Psoas muscle (tissue), 8 donors: Measurements from ENCODE around the gene VAMP5. TPM values are rescaled to one million over a fixed set of nuclear protein-coding genes. Genes with fewer than 3 reads are reported as not detected.

ENCODE experiments used
- ATAC-seq, 4 donors: fragments of 200-7000 bp; cut with Tn5 transposase; one replicate each; pipeline ENCODE4 v1.9.1; 2020; ENCODE audit warnings: moderate library complexity in 3 of 4, mild to moderate bottlenecking in 2 of 4
- DNase-seq, 2 donors: peaks; one replicate each; pipeline ENCODE4 v3.0.0-alpha.2; 2020
- H3K27ac ChIP-seq: fragments of 200-600 bp; one replicate; pipeline ENCODE4 v1.8.0; 2022
- H3K27me3 ChIP-seq, 3 donors: fragments of 200-600 bp in 1 of 3; one replicate each; pipeline versions ENCODE4 v1.6.1 to v1.8.0; 2013 to 2022; ENCODE audit warnings: low read length in 2 of 3, mild to moderate bottlenecking in 2 of 3, moderate library complexity in 1 of 3; ENCODE audit not compliant: insufficient read depth in 3 of 3
- H3K36me3 ChIP-seq, 2 donors: fragments of 200-600 bp in 1 of 2; one replicate each; pipeline versions ENCODE4 v1.6.1 to v1.8.0; 2013 to 2022; ENCODE audit warnings: low read depth in 1 of 2, mild to moderate bottlenecking in 1 of 2, moderate library complexity in 1 of 2; ENCODE audit not compliant: insufficient read depth in 1 of 2
- H3K4me1 ChIP-seq: fragments of 200-600 bp; one replicate; pipeline ENCODE4 v1.8.0; 2022
- H3K4me3 ChIP-seq: fragments of 200-600 bp; one replicate; pipeline ENCODE4 v1.8.0; 2022; ENCODE audit warnings: mild to moderate bottlenecking
- H3K9me3 ChIP-seq: fragments of 200-600 bp; one replicate; pipeline ENCODE4 v1.8.0; 2022
- CTCF ChIP-seq: fragments of 200-600 bp; IDR thresholded peaks from one replicate; pipeline ENCODE4 v1.8.0; 2022; ENCODE audit warnings: antibody characterized with exemption
- WGBS, 3 donors: extraction: QIAGEN DNeasy Blood & Tissue Kit; methylation state at CpG; one replicate each; pipeline versions ENCODE4 v1.1.6 to v1.1.7; 2013; 5-methylcytosine and 5-hydroxymethylcytosine counted together
- intact Hi-C, 2 donors: fragments of 100-400 bp; cut with DNase I; formaldehyde crosslinking; loops; one replicate each; pipeline versions ENCODE4 v1.11.0 to v1.14.2; 2022
- polyA plus RNA-seq, 3 donors: library from polyadenylated mRNA; stranded (reverse); fragments of 200-250 nt; gene quantifications; one replicate each; pipeline ENCODE4 v1.2.3, GENCODE V29; 2013
- total RNA-seq, 4 donors: library from RNA; stranded (reverse); fragmentation: NEBNext Ultra II Directional in 2 of 4; extraction: Animal tissue kit (Norgen Biotek cat#: 25700) in 2 of 4; gene quantifications; one replicate each; pipeline versions ENCODE4 v1.2.1 to v1.2.4, GENCODE V29; 2021 to 2023
- donor health status: healthy with polysubstance abuse.
- donor health status: DM: no; HTN: no; CAD: no; lungs with moderate emphysema.
- donor health status: Bipolar disorder and iron deficiency.
- donor health status: healthy.
- donor health status: DM: yes; HTN: yes; CAD: no.
- donor health status: DM: no; HTN: no; CAD: no.
- donor health status: DM: no; HTN: no; CAD: no.
- donor health status: DM: yes; HTN: yes; CAD: no.

Gene VAMP5
- total and polyA plus RNA-seq, 7 donors = 58.1 to 149 (median 95.0) TPM

- DNase-seq (no peak), ATAC-seq (peak; percentile 8 to 25 (median 19))
- no peak for TF ChIP-seq CTCF
- Histone ChIP-seq H3K4me3 (no peak overlapping the region), H3K4me1 (peaks cover 25% of the 10 kb centered on the region), H3K27me3 (no peaks in the 10 kb centered on the region), H3K36me3 (peaks cover 6 to 84% of the 10 kb centered on the region in 2 donors), H3K27ac (peak overlapping the region; percentile 79), H3K9me3 (no peaks in the 10 kb centered on the region)
- intact Hi-C loops = loop anchor here in 1 of 2 donors (2.0 kb wide), 1 partner anchor 129 kb away; no protein-coding TSS in a partner anchor
- 22 to 42% (median 25%) methylated on average over 4 of the region's 4 CpGs for WGBS, 3 donors
Observed at GRCh38 chr2:85549826-85550225, 34.4 kb upstream of the VAMP5 start.

DNA sequence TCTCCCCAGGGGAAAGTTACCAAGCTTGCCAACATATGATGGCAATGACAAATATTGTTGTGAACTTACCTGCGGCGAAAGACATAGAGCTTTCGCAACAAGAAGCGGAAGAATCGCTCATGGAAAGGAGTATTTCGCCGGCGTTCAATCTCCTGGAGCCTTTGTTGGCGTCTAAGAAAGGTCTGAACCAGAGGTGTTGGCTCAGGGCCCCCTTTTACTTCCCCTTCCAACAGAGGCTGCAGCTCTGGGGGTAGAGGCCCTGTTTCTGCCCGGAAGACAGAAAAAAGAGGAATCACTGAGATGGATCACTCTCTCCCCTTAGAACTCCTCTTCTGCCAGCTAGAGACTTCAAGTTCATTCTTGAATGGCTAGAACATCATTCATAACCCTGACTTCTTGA lies 33.7 kb upstream of the VAMP5 start:
- 68 to 87% (median 75%) methylated on average over 10 of the region's 10 CpGs for WGBS, 3 donors
- H3K9me3 ChIP-seq = no peaks in the 10 kb centered on the region
- no peak overlapping the region for H3K4me3 ChIP-seq
- no peaks in the 10 kb centered on the region for H3K27me3 ChIP-seq
- H3K36me3 ChIP-seq = peaks cover 6 to 84% of the 10 kb centered on the region in 2 donors
- intact Hi-C loops = loop anchor here in 1 of 2 donors (2.0 kb wide), 1 partner anchor 130 kb away; no protein-coding TSS in a partner anchor
- peak overlapping the region; percentile 79 for H3K27ac ChIP-seq
- no peak for TF ChIP-seq CTCF
- DNase-seq = no peak
- peaks cover 20% of the 10 kb centered on the region for H3K4me1 ChIP-seq
- peak in 1 of 4 donors; percentile 0 for ATAC-seq

DNA sequence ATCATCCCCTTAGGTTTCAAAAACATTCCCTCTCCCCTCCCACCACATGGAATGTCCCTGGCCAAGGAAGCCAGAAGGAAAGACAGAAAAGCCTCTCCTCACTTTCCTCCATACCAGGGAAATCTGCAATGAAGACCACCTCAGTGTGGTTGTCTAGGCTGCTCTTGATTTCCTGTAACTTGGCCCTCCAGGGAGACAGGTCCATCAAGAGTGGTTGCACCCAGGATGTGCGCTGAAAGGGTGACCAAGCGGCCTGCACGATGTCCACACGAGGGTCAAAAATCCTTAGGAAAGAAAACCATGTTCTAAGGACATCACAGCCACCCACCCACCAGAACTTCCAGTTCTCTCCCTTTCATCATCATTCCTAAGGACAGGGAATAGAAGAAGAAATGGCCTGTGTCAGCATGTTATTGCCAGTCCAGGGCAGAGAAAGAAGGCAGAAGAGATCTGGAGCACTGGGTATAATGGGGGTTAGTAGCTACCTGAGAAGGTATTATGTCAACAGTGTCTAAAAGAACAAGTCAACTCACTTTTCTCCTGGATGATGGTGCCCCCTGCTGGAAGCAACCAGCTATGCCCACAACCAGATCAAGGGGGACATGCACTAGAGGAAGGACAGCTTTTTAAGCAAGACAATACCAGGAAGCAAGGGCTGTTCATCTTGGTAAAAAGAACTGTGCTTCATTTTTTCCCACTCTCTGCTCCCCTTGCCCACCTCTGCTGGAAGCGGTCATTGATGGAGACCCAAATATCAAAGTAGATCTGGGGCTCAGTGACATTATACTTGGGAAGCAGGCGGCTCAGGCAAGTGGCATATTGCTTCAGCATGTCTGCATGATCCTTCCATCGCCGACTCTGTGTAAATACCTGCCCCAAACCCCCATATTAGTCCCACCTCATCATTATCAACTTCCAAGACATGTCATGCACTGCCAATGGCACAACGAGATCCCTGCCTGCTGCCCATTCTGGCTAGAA lies 32.2 kb upstream of the VAMP5 start:
- intact Hi-C loops = loop anchor here (1.0 to 2.0 kb wide), 2 partner anchors 131 to 132 kb away; no protein-coding TSS in a partner anchor
- Histone ChIP-seq H3K4me1 (peaks cover 17% of the 10 kb centered on the region), H3K4me3 (no peak overlapping the region), H3K27ac (peak overlapping the region; percentile 10), H3K9me3 (no peaks in the 10 kb centered on the region), H3K36me3 (peaks cover 6 to 86% of the 10 kb centered on the region in 2 donors), H3K27me3 (no peaks in the 10 kb centered on the region)
- TF ChIP-seq CTCF = peak; percentile 92
- WGBS, 3 donors = 65 to 71% (median 66%) methylated on average over 9 of the region's 9 CpGs
- peak; percentile 31 to 80 (median 64) for ATAC-seq
- peak; percentile 79 to 86 for DNase-seq

GRCh38 chr2:85553184-85553583 lies 31.0 kb upstream of the VAMP5 start:
- ATAC-seq (no peak), DNase-seq (no peak)
- intact Hi-C loops = no loop called here
- Histone ChIP-seq H3K4me1 (peaks cover 17% of the 10 kb centered on the region), H3K36me3 (peaks cover 6 to 90% of the 10 kb centered on the region in 2 donors), H3K9me3 (no peaks in the 10 kb centered on the region), H3K27ac (no peak overlapping the region), H3K27me3 (no peaks in the 10 kb centered on the region), H3K4me3 (no peak overlapping the region)
- WGBS, 3 donors = 72 to 75% (median 75%) methylated on average over 6 of the region's 6 CpGs
- TF ChIP-seq CTCF = no peak
